DND-41 (cell line): ENCODE measurements around the gene CAPNS2.

Experiments used
- ATAC-seq: fragments of 200-7000 bp; cut with Tn5 transposase; 3 replicates; pipeline ENCODE4 v1.9.1; 2021; ENCODE audit warnings: low read depth; ENCODE audit not compliant: insufficient read depth
- DNase-seq: peaks from one replicate; pipeline ENCODE4 v3.0.0-alpha.2; 2020
- H2AFZ ChIP-seq: 2 replicates; pipeline ENCODE4 v1.6.0; 2012; ENCODE audit warnings: low read depth, low read length
- H3K27ac ChIP-seq: 2 replicates; pipeline ENCODE4 v1.5.1; 2012; ENCODE audit warnings: low read length, inconsistent platforms
- H3K27me3 ChIP-seq: fragments of 200-600 bp; sonication (generic); 2 replicates; pipeline ENCODE4 v1.6.0; 2012; ENCODE audit warnings: low read length, mild to moderate bottlenecking, inconsistent platforms; ENCODE audit not compliant: insufficient read depth, poor library complexity
- H3K36me3 ChIP-seq: 2 replicates; pipeline ENCODE4 v1.5.1; 2012; ENCODE audit warnings: low read length, inconsistent platforms; ENCODE audit not compliant: insufficient read depth
- H3K4me1 ChIP-seq: 2 replicates; pipeline ENCODE4 v1.5.1; 2012; ENCODE audit warnings: mild to moderate bottlenecking, low read length; ENCODE audit not compliant: insufficient read depth
- H3K4me2 ChIP-seq: 2 replicates; pipeline ENCODE4 v1.6.0; 2012; ENCODE audit warnings: mild to moderate bottlenecking, moderate library complexity, low read length, inconsistent platforms; ENCODE audit not compliant: insufficient read depth
- H3K4me3 ChIP-seq, 2 experiments: fragments of 200-600 bp in 1 of 2; shearing (Covaris generic) in 1 of 2; 2 replicates each; pipeline ENCODE4 v1.5.1; 2012 to 2016; ENCODE audit warnings: inconsistent platforms in 2 of 2, low read length in 2 of 2, mild to moderate bottlenecking in 2 of 2, low read depth in 1 of 2, moderate library complexity in 1 of 2
- H3K79me2 ChIP-seq: 2 replicates; pipeline ENCODE4 v1.6.0; 2012; ENCODE audit warnings: low read length, inconsistent platforms; ENCODE audit not compliant: insufficient read depth
- H3K9ac ChIP-seq: 2 replicates; pipeline ENCODE4 v1.6.0; 2012; ENCODE audit warnings: low read depth, mild to moderate bottlenecking, inconsistent platforms, low read length, moderate library complexity
- H3K9me3 ChIP-seq: 2 replicates; pipeline ENCODE4 v1.5.1; 2012; ENCODE audit warnings: low read length, moderate library complexity, mild to moderate bottlenecking, inconsistent platforms; ENCODE audit not compliant: insufficient read depth, severe bottlenecking
- H4K20me1 ChIP-seq: 2 replicates; pipeline ENCODE4 v1.6.0; 2012; ENCODE audit warnings: low read length; ENCODE audit not compliant: insufficient read depth
- CTCF ChIP-seq: IDR thresholded peaks from 2 replicates; pipeline ENCODE4 v1.5.1; 2012; ENCODE audit warnings: borderline replicate concordance, low read length, moderate library complexity, mild to moderate bottlenecking; ENCODE audit not compliant: poor library complexity, severe bottlenecking; ENCODE audit errors: extremely low read depth
- EZH2 ChIP-seq: IDR thresholded peaks from 3 replicates; pipeline ENCODE4 v1.6.1; 2012; ENCODE audit warnings: borderline replicate concordance, low read depth, mild to moderate bottlenecking, moderate library complexity, low read length, inconsistent platforms; ENCODE audit not compliant: severe bottlenecking

Gene CAPNS2

GRCh38 chr16:55592306-55592705, 25.8 kb downstream of the CAPNS2 start:
- Histone ChIP-seq H3K27ac (no peak overlapping the region), H3K79me2 (no peaks in the 10 kb centered on the region), H3K9ac (no peak overlapping the region), H3K4me1 (no peaks in the 10 kb centered on the region), H3K27me3 (peaks cover 6% of the 10 kb centered on the region), H3K9me3 (no peaks in the 10 kb centered on the region), H3K4me2 (no peak overlapping the region), H4K20me1 (no peaks in the 10 kb centered on the region), H2AFZ (no peak overlapping the region), H3K4me3 (no peak overlapping the region), H3K36me3 (no peaks in the 10 kb centered on the region)
- DNase-seq (no peak), ATAC-seq (no peak)
- TF ChIP-seq EZH2 (no peak), CTCF (no peak)

- DNase-seq, result no peak
These were observed 31.4 kb downstream of the CAPNS2 start for GRCh38 chr16:55597928-55598327.

DNA sequence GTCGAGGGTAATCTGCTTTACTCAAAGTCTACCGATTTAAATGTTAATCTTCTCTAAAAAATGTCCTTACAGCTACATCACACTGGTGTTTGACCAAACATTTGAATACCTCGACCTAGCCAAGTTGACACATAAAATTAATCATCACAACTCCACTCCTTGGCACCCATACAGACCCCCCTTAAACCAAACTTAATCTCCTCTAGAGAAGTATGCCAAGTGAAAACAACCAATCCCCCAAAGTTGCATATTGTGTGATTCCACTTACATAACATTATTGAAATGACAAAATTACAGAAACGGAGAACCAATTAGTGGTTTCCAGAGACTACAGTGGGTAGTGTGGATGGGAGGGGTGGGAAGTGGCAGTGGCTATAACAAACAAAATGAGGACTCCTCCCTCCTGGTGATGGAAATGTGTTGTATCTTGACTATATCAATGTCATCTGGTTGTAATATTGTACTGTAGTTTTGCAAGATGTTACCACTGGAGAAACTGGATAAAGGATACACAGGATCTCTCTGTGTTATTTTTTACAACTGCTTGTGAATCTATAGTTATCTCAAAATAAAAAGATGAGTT, 39.4 kb downstream of the CAPNS2 start:
- no peaks in the 10 kb centered on the region for H3K9me3 ChIP-seq
- no peaks in the 10 kb centered on the region for H3K27me3 ChIP-seq
- H3K27ac ChIP-seq, result no peak overlapping the region
- no peaks in the 10 kb centered on the region for H3K4me1 ChIP-seq
- H4K20me1 ChIP-seq, result no peaks in the 10 kb centered on the region
- H3K79me2 ChIP-seq, result no peaks in the 10 kb centered on the region
- H3K4me3 ChIP-seq, result no peak overlapping the region
- no peak for DNase-seq
- TF ChIP-seq EZH2 (no peak), CTCF (no peak)
- ATAC-seq, result no peak
- H3K9ac ChIP-seq, result no peak overlapping the region
- no peaks in the 10 kb centered on the region for H3K36me3 ChIP-seq
- no peak overlapping the region for H3K4me2 ChIP-seq
- H2AFZ ChIP-seq, result no peak overlapping the region

More at GRCh38 chr16:55597928-55598327, 31.4 kb downstream of the CAPNS2 start:
- no peak overlapping the region for H3K4me3 ChIP-seq
- H3K36me3 ChIP-seq, result no peaks in the 10 kb centered on the region
- no peaks in the 10 kb centered on the region for H4K20me1 ChIP-seq
- no peak for TF ChIP-seq CTCF
- no peak for TF ChIP-seq EZH2
- no peak overlapping the region for H2AFZ ChIP-seq
- no peaks in the 10 kb centered on the region for H3K4me1 ChIP-seq
- H3K4me2 ChIP-seq, result no peak overlapping the region
- H3K79me2 ChIP-seq, result no peaks in the 10 kb centered on the region
- H3K9ac ChIP-seq, result no peak overlapping the region
- no peak for ATAC-seq
- H3K27me3 ChIP-seq, result no peaks in the 10 kb centered on the region
- no peaks in the 10 kb centered on the region for H3K9me3 ChIP-seq
- no peak overlapping the region for H3K27ac ChIP-seq
